ENCODE results near the gene ZSCAN4.

DNA sequence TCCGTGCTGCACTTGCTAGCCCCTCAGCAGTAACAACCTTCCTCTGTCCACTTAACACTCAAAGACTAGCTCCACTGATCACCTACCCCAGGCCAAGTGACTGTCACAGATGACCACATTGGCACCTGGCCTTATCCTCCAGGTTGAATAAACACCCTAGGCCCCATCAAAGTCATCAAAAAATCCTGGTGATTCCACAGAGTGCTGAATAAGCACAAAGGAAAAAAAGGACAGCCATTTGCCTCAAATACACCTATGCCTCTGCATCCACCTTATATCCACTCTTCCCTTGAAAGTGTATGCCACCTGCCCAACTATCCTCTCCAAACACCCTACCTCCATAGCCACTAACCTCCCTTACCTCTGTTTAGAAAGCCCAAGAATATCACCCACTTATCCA, 37.6 kb downstream of the ZSCAN4 start:
- TF ChIP-seq YY1 (IDR thresholded peaks at IDR 0.05; ENCODE audit: insufficient read depth, insufficient read length) (no peak), SUZ12 (IDR thresholded peaks at IDR 0.05; ENCODE audit: extremely low read depth, insufficient read depth, insufficient read length) (no peak), ZNF274 (IDR thresholded peaks at IDR 0.05; ENCODE audit: low read depth, low read length) (no peak)

Measured in NT2/D1 (cell line).